ENCODE data around the gene PABPC1L. TPM values are rescaled to one million over a fixed set of nuclear protein-coding genes. Genes with fewer than 3 reads are reported as not detected.
"Not testable (repeated sequence)": the region's sequence is repeated elsewhere in the genome, so short reads cannot be mapped to it uniquely, and the experiment has no call there.

PABPC1L gene
- total RNA-seq, 1 experiment from 2014 or later, result 90.7 TPM

DNA sequence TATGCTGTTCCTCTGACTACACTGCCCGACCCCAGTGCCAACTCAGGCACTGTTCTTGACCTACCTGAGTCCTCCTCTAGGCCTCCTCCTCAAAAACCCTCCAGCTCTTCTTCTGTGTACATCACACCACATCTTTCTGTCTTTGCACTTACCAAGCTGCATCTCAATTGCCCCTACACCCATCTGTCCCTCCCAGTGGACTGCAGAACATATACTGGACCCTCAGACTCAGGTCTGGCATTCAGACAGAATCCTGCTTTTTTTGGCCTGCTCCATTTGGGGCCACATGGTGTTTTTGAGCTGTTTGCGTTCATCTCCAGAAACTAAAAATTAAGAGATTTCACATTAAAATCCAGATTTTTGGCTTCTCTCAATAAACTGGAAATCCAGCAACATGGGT, 47.6 kb upstream of the PABPC1L start (continued):
- TF ChIP-seq, protein P1, sequence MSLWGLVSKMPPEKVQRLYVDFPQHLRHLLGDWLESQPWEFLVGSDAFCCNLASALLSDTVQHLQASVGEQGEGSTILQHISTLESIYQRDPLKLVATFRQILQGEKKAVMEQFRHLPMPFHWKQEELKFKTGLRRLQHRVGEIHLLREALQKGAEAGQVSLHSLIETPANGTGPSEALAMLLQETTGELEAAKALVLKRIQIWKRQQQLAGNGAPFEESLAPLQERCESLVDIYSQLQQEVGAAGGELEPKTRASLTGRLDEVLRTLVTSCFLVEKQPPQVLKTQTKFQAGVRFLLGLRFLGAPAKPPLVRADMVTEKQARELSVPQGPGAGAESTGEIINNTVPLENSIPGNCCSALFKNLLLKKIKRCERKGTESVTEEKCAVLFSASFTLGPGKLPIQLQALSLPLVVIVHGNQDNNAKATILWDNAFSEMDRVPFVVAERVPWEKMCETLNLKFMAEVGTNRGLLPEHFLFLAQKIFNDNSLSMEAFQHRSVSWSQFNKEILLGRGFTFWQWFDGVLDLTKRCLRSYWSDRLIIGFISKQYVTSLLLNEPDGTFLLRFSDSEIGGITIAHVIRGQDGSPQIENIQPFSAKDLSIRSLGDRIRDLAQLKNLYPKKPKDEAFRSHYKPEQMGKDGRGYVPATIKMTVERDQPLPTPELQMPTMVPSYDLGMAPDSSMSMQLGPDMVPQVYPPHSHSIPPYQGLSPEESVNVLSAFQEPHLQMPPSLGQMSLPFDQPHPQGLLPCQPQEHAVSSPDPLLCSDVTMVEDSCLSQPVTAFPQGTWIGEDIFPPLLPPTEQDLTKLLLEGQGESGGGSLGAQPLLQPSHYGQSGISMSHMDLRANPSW (CRISPR knock-in tag; conservative IDR thresholded peaks at IDR 0.05; ENCODE audit: low read depth), result no peak
- TF ChIP-seq SP1 (CRISPR knock-in tag; conservative IDR thresholded peaks at IDR 0.05) (no peak), IRF2 (CRISPR knock-in tag; IDR thresholded peaks at IDR 0.05; ENCODE audit: borderline replicate concordance, low read depth) (no peak)

DNA sequence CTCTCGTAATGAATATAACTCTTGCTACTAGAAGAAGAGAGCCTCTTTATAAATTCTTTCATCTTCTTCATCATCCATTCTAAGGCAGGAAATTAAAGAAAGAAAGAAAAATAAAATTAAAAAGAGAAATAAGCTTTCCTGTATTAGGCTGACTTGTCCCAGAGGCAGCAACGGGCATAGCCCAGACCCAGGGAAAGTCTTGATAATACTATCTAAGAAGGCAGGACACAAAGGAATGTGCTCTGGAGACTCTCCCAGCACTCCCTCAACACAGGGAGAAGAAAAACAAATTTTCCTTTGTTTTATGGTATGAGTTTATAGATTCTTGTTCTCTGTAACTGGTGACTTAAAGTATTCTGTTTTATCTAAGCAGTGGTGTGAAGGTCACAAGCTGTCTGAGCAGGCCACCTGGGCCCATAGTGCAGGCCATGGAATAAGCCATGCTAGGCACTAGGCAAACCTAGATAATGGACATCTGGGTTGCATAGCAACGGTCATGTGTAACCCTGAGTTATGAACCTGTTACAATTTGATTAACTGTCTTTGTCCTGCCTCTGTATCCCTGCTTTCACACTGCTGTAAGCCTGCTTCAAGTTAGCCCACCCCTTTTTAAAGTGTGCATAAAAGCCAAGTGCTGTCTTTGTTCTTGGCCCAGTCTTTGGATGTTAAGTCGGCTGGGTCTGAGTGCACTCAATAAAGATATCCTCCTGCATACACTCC, 46.3 kb upstream of the PABPC1L start:
- H3K27ac Mint-ChIP-seq; H3K36me3 Mint-ChIP-seq; ATAC-seq; POLR2A ChIA-PET; H3K9me3 Mint-ChIP-seq; H3K4me3 Mint-ChIP-seq; DNase-seq (ENCODE audit: low spot score); H3K27me3 Mint-ChIP-seq (ENCODE audit: low read depth); H3K4me1 Mint-ChIP-seq: not testable (repeated sequence)
- CTCF ChIA-PET, result interaction anchor here (1.0 to 2.1 kb wide), 3 partner anchors 78 to 116 kb away, joined by 3 to 9 read pairs (median 4); no protein-coding TSS in a partner anchor

DNA sequence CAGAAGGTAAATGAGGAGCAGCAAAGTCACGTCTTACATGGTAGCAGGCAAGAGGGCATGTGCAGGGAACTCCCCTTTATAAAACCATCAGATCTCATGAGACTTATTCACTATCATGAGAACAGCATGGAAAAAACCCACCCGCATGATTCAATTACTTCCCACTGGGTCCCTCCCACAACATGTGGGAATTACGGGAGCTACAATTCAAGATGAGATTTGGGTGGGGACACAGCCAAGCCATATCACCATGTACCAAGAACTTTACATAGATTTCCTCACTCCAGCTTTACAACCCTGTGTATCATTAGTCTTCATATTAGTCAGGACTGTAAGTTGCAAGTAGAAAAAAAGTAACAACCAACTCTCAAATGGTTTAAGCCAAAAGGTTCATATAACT, 45.4 kb upstream of the PABPC1L start:
- H3K36me3 Mint-ChIP-seq; DNase-seq (ENCODE audit: low spot score); H3K27ac Mint-ChIP-seq; H3K27me3 Mint-ChIP-seq (ENCODE audit: low read depth); H3K9me3 Mint-ChIP-seq; CTCF ChIA-PET; ATAC-seq; POLR2A ChIA-PET; H3K4me1 Mint-ChIP-seq; H3K4me3 Mint-ChIP-seq: not testable (repeated sequence)

DNA sequence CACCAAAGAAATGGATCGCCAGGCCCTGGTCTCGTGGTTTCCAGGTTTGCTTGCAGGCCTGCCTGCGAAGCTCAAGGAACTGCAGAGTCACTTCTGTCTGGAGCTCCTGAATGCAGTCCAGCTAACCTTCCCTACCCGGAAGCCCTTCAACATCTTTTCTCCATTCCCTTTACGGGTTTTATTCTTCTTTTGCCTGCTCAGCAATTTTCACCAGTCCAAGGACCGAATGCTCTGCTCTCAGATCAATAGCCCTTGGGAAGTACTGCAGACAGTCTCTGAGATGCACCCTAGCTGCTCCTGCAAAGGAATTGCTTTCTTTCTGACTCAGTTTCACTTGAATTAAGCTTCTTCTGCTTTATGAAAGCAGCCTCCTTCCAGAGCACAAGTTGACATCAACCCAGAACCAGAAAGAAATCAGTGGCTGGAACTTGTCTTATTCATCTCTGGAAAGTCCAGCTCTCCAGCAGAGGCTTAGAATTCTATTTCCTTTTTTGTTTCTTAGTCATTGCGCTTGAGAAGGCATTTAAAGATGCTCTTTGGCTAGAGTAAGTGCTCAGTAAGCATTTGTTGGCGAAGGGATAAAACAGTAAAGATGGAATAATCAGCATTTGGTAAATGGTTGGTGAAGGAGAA, 43.0 kb upstream of the PABPC1L start:
- Mint-ChIP-seq H3K9me3 (no peaks in the 10 kb centered on the region), H3K27ac (no peak overlapping the region), H3K4me3 (no peak overlapping the region), H3K36me3 (no peaks in the 10 kb centered on the region), H3K4me1 (no peaks in the 10 kb centered on the region), H3K27me3 (ENCODE audit: low read depth) (no peaks in the 10 kb centered on the region; the same call in 1 of the 2 replicates)
- ATAC-seq (no peak), DNase-seq (ENCODE audit: low spot score) (no peak)
- ChIA-PET POLR2A (no interaction called here), CTCF (interaction anchor here (0.7 to 1.5 kb wide), 9 partner anchors 10 to 119 kb away, joined by 3 to 20 read pairs (median 6); no protein-coding TSS in a partner anchor)
- TF ChIP-seq, protein P2, sequence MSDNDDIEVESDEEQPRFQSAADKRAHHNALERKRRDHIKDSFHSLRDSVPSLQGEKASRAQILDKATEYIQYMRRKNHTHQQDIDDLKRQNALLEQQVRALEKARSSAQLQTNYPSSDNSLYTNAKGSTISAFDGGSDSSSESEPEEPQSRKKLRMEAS (CRISPR knock-in tag; IDR thresholded peaks at IDR 0.05), result no peak
- TF ChIP-seq FOXJ3 (CRISPR knock-in tag; IDR thresholded peaks at IDR 0.05; ENCODE audit: borderline replicate concordance), result no peak
- TF ChIP-seq ZNF671 (CRISPR knock-in tag; IDR thresholded peaks at IDR 0.05), result no peak
- TF ChIP-seq ZNF138 (CRISPR knock-in tag; conservative IDR thresholded peaks at IDR 0.05), result no peak
- no peak for TF ChIP-seq JAZF1 (CRISPR knock-in tag; IDR thresholded peaks at IDR 0.05)
- TF ChIP-seq, protein P3, sequence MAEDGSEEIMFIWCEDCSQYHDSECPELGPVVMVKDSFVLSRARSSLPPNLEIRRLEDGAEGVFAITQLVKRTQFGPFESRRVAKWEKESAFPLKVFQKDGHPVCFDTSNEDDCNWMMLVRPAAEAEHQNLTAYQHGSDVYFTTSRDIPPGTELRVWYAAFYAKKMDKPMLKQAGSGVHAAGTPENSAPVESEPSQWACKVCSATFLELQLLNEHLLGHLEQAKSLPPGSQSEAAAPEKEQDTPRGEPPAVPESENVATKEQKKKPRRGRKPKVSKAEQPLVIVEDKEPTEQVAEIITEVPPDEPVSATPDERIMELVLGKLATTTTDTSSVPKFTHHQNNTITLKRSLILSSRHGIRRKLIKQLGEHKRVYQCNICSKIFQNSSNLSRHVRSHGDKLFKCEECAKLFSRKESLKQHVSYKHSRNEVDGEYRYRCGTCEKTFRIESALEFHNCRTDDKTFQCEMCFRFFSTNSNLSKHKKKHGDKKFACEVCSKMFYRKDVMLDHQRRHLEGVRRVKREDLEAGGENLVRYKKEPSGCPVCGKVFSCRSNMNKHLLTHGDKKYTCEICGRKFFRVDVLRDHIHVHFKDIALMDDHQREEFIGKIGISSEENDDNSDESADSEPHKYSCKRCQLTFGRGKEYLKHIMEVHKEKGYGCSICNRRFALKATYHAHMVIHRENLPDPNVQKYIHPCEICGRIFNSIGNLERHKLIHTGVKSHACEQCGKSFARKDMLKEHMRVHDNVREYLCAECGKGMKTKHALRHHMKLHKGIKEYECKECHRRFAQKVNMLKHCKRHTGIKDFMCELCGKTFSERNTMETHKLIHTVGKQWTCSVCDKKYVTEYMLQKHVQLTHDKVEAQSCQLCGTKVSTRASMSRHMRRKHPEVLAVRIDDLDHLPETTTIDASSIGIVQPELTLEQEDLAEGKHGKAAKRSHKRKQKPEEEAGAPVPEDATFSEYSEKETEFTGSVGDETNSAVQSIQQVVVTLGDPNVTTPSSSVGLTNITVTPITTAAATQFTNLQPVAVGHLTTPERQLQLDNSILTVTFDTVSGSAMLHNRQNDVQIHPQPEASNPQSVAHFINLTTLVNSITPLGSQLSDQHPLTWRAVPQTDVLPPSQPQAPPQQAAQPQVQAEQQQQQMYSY (CRISPR knock-in tag; IDR thresholded peaks at IDR 0.05), result no peak
- TF ChIP-seq NFE2L1 (CRISPR knock-in tag; IDR thresholded peaks at IDR 0.05), result no peak
- TF ChIP-seq, protein P4, sequence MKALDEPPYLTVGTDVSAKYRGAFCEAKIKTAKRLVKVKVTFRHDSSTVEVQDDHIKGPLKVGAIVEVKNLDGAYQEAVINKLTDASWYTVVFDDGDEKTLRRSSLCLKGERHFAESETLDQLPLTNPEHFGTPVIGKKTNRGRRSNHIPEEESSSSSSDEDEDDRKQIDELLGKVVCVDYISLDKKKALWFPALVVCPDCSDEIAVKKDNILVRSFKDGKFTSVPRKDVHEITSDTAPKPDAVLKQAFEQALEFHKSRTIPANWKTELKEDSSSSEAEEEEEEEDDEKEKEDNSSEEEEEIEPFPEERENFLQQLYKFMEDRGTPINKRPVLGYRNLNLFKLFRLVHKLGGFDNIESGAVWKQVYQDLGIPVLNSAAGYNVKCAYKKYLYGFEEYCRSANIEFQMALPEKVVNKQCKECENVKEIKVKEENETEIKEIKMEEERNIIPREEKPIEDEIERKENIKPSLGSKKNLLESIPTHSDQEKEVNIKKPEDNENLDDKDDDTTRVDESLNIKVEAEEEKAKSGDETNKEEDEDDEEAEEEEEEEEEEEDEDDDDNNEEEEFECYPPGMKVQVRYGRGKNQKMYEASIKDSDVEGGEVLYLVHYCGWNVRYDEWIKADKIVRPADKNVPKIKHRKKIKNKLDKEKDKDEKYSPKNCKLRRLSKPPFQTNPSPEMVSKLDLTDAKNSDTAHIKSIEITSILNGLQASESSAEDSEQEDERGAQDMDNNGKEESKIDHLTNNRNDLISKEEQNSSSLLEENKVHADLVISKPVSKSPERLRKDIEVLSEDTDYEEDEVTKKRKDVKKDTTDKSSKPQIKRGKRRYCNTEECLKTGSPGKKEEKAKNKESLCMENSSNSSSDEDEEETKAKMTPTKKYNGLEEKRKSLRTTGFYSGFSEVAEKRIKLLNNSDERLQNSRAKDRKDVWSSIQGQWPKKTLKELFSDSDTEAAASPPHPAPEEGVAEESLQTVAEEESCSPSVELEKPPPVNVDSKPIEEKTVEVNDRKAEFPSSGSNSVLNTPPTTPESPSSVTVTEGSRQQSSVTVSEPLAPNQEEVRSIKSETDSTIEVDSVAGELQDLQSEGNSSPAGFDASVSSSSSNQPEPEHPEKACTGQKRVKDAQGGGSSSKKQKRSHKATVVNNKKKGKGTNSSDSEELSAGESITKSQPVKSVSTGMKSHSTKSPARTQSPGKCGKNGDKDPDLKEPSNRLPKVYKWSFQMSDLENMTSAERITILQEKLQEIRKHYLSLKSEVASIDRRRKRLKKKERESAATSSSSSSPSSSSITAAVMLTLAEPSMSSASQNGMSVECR (CRISPR knock-in tag; IDR thresholded peaks at IDR 0.05; ENCODE audit: borderline replicate concordance), result no peak
- TF ChIP-seq, protein P5, sequence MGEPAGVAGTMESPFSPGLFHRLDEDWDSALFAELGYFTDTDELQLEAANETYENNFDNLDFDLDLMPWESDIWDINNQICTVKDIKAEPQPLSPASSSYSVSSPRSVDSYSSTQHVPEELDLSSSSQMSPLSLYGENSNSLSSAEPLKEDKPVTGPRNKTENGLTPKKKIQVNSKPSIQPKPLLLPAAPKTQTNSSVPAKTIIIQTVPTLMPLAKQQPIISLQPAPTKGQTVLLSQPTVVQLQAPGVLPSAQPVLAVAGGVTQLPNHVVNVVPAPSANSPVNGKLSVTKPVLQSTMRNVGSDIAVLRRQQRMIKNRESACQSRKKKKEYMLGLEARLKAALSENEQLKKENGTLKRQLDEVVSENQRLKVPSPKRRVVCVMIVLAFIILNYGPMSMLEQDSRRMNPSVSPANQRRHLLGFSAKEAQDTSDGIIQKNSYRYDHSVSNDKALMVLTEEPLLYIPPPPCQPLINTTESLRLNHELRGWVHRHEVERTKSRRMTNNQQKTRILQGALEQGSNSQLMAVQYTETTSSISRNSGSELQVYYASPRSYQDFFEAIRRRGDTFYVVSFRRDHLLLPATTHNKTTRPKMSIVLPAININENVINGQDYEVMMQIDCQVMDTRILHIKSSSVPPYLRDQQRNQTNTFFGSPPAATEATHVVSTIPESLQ (CRISPR knock-in tag; IDR thresholded peaks at IDR 0.05), result no peak

Data from WTC11 (cell line).